Measurements from ENCODE around the gene PPIB.

Gene PPIB

GRCh38 chr15:64158363-64159134 lies 4.3 kb downstream of the PPIB start:
- DNase-seq (ENCODE audit: low read depth in 2 of 2): no peak

GRCh38 chr15:64157599-64158125 lies 5.2 kb downstream of the PPIB start:
- no peak for DNase-seq (ENCODE audit: low read depth in 2 of 2)

- DNase-seq (ENCODE audit: low read depth in 2 of 2): no peak
Measured at GRCh38 chr15:64156652-64157331, 6.0 kb downstream of the PPIB start.

- no peak for DNase-seq (ENCODE audit: low read depth in 2 of 2)
Measured at GRCh38 chr15:64155802-64156651, 6.8 kb downstream of the PPIB start.

GRCh38 chr15:64153480-64154367 lies 9.1 kb downstream of the PPIB start:
- peak; percentile 90 to 97 for DNase-seq (ENCODE audit: low read depth in 2 of 2)

GRCh38 chr15:64152507-64153387 lies 10.1 kb downstream of the PPIB start:
- DNase-seq (ENCODE audit: low read depth in 2 of 2): no peak

- DNase-seq (ENCODE audit: low read depth in 2 of 2): no peak
Measured at GRCh38 chr15:64151727-64152506, 10.9 kb downstream of the PPIB start, which contains the start of gene SNX22. Gene SNX22, plus strand, starts transcription at chr15:64151731. Its CDS starts 45 bp downstream, at chr15:64151776.

GRCh38 chr15:64149893-64150578 lies 12.8 kb downstream of the PPIB start:
- DNase-seq (ENCODE audit: low read depth in 2 of 2): no peak

- no peak for DNase-seq (ENCODE audit: low read depth in 2 of 2)
Measured at GRCh38 chr15:64149424-64149823, 13.4 kb downstream of the PPIB start.

GRCh38 chr15:64148581-64148980 lies 14.2 kb downstream of the PPIB start:
- DNase-seq (ENCODE audit: low read depth in 2 of 2): no peak

GRCh38 chr15:64148168-64148567 lies 14.7 kb downstream of the PPIB start:
- no peak for DNase-seq (ENCODE audit: low read depth in 2 of 2)

GRCh38 chr15:64146885-64147681 lies 15.7 kb downstream of the PPIB start:
- no peak for DNase-seq (ENCODE audit: low read depth in 2 of 2)

GRCh38 chr15:64146520-64146884 lies 16.3 kb downstream of the PPIB start:
- DNase-seq (ENCODE audit: low read depth in 2 of 2): no peak

GRCh38 chr15:64146041-64146440 lies 16.8 kb downstream of the PPIB start:
- DNase-seq (ENCODE audit: low read depth in 2 of 2): no peak

GRCh38 chr15:64144565-64145281 lies 18.1 kb downstream of the PPIB start:
- no peak for DNase-seq (ENCODE audit: low read depth in 2 of 2)

GRCh38 chr15:64144192-64144564 lies 18.6 kb downstream of the PPIB start:
- DNase-seq (ENCODE audit: low read depth in 2 of 2): no peak

- DNase-seq (ENCODE audit: low read depth in 2 of 2): no peak
Measured at GRCh38 chr15:64143276-64143675, 19.5 kb downstream of the PPIB start.

Data from stimulated activated CD4-positive, alpha-beta T cell treated with anti-CD3 and anti-CD28 coated beads, Interleukin-4, amount 100 ng/mL, for 48 hours (primary cell).